Fibroblast of the aortic adventitia (primary cell): ENCODE measurements around the gene AFTPH. TPM values are rescaled to one million over a fixed set of nuclear protein-coding genes. Genes with fewer than 3 reads are reported as not detected.

Experiments used
- DNase-seq: peaks from one replicate; pipeline ENCODE4 v3.0.0-alpha.2; 2010; ENCODE audit warnings: low read depth
- H3K4me3 ChIP-seq: 2 replicates; pipeline ENCODE4 v1.5.1; 2011; ENCODE audit warnings: low read depth, mild to moderate bottlenecking, control low read depth, low read length, moderate library complexity
- CTCF ChIP-seq: IDR thresholded peaks from 2 replicates; pipeline ENCODE4 v1.5.1; 2011; ENCODE audit warnings: mild to moderate bottlenecking, low read length, control low read depth, inconsistent platforms; ENCODE audit not compliant: insufficient read depth
- total RNA-seq: library from RNA; depleted of rRNA; stranded (reverse); fragments of >200 nt; gene quantifications from 2 replicates; pipeline ENCODE4 v1.2.3, GENCODE V29; 2012; ENCODE audit warnings: low replicate concordance

The AFTPH gene
- total RNA-seq, 1 donor, result 23.6 TPM

GRCh38 chr2:64601034-64601754 is 77.1 kb downstream of the AFTPH start:
- H3K4me3 ChIP-seq, result no peak overlapping the region
- no peak for DNase-seq
- TF ChIP-seq CTCF, result no peak

- DNase-seq, result no peak
- no peak for TF ChIP-seq CTCF
- H3K4me3 ChIP-seq, result no peak overlapping the region
These were observed 77.8 kb downstream of the AFTPH start for GRCh38 chr2:64601785-64602391.

- TF ChIP-seq CTCF, result no peak
- no peak for DNase-seq
- no peak overlapping the region for H3K4me3 ChIP-seq
These were observed 78.3 kb downstream of the AFTPH start for GRCh38 chr2:64602436-64602835.

GRCh38 chr2:64604155-64604554 is 80.0 kb downstream of the AFTPH start:
- no peak for DNase-seq
- no peak overlapping the region for H3K4me3 ChIP-seq
- TF ChIP-seq CTCF, result no peak

- no peak overlapping the region for H3K4me3 ChIP-seq
- peak; percentile 83 for DNase-seq
- TF ChIP-seq CTCF, result no peak
These were observed 80.9 kb downstream of the AFTPH start for GRCh38 chr2:64605026-64605471.

GRCh38 chr2:64605991-64606478 is 81.9 kb downstream of the AFTPH start:
- no peak for DNase-seq
- no peak overlapping the region for H3K4me3 ChIP-seq
- no peak for TF ChIP-seq CTCF
